Measurements from ENCODE around the gene MSGN1. TPM values are rescaled to one million over a fixed set of nuclear protein-coding genes. Genes with fewer than 3 reads are reported as not detected.

The MSGN1 gene
- total RNA-seq, 2 donors from 2014 or later: not detected

DNA sequence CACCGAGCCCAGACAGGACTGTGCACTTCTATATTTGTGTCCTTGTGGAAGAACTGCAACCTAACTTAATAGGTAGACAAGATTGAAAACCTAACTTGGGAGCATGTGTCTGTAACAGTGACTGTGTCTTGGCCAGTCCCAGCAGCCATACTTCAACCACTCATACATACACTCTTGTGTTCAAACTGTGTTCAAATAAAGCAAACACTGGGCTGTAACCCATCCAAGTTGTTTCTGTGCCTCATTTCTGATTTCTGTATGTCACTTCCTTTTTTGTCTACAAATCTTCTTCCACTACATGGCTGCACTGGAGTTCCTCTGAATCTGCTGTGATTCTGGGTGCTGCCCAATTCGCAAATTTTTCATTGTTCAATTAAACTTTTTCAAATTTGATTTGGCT is 31.0 kb downstream of the MSGN1 start:
- Histone ChIP-seq H3K4me3 (no peak overlapping the region), H3K9me3 (no peaks in the 10 kb centered on the region), H3K27me3 (replicated peaks; ENCODE audit: insufficient read depth) (no peaks in the 10 kb centered on the region), H3K36me3 (no peaks in the 10 kb centered on the region), H3K27ac (no peak overlapping the region), H3K4me1 (ENCODE audit: control insufficient read depth in 1 of 2, low read depth in 2 of 2) (no peaks in the 10 kb centered on the region)
- ATAC-seq (ENCODE audit: insufficient number of reproducible peaks, low FRiP score, low read depth): no peak
- TF ChIP-seq, protein P1, sequence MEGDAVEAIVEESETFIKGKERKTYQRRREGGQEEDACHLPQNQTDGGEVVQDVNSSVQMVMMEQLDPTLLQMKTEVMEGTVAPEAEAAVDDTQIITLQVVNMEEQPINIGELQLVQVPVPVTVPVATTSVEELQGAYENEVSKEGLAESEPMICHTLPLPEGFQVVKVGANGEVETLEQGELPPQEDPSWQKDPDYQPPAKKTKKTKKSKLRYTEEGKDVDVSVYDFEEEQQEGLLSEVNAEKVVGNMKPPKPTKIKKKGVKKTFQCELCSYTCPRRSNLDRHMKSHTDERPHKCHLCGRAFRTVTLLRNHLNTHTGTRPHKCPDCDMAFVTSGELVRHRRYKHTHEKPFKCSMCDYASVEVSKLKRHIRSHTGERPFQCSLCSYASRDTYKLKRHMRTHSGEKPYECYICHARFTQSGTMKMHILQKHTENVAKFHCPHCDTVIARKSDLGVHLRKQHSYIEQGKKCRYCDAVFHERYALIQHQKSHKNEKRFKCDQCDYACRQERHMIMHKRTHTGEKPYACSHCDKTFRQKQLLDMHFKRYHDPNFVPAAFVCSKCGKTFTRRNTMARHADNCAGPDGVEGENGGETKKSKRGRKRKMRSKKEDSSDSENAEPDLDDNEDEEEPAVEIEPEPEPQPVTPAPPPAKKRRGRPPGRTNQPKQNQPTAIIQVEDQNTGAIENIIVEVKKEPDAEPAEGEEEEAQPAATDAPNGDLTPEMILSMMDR (IDR thresholded peaks at IDR 0.05): no peak
- no peak for DNase-seq (ENCODE audit: low spot score)

DNA sequence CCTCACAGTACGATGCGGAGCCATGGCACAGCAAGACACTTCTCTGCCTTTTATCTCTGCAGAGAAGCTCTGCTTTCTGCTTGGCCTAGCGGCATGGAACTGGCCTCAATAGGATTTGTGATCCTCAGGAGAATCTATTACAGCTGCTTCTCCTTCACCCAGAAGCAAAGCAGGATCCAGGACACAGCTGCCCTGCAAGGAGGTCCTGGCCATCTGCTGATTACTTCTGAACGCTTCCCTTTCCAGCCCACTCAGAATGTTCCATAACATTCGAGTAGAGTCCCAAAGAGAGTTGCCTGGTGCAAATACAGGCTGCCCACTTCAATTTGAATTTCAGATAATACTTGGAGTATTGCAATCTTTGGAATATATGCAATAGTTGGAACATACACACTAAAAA is 33.0 kb downstream of the MSGN1 start:
- Histone ChIP-seq H3K9me3 (no peaks in the 10 kb centered on the region), H3K4me1 (ENCODE audit: control insufficient read depth in 1 of 2, low read depth in 2 of 2) (no peaks in the 10 kb centered on the region), H3K4me3 (no peak overlapping the region), H3K27me3 (replicated peaks; ENCODE audit: insufficient read depth) (no peaks in the 10 kb centered on the region), H3K27ac (no peak overlapping the region), H3K36me3 (no peaks in the 10 kb centered on the region)
- ATAC-seq (ENCODE audit: insufficient number of reproducible peaks, low FRiP score, low read depth) (no peak), DNase-seq (ENCODE audit: low spot score) (no peak)
- TF ChIP-seq, protein P1 (IDR thresholded peaks at IDR 0.05): no peak

DNA sequence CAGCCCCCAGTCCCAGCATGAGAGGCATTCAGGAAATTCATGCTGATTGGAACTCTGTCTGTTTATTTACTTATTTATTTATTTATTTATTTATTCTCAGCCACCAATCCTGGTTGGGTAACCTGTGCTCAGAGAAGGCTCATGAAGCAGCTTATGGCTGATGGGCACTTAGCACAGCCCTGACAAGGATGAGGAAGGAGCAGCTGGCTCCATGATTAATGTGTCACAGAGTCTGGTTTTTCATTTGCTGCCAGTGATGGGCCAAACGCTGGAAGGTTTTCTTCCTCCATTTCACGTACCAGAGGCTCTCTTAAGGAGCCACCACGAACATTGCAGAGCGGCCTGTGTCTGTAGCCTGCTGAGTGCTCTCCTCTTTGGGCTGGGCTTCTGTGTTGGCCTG is 33.9 kb downstream of the MSGN1 start:
- DNase-seq (ENCODE audit: low spot score) (no peak), ATAC-seq (ENCODE audit: insufficient number of reproducible peaks, low FRiP score, low read depth) (no peak)
- Histone ChIP-seq H3K36me3 (no peaks in the 10 kb centered on the region), H3K4me1 (ENCODE audit: control insufficient read depth in 1 of 2, low read depth in 2 of 2) (no peaks in the 10 kb centered on the region), H3K27me3 (replicated peaks; ENCODE audit: insufficient read depth) (no peaks in the 10 kb centered on the region), H3K9me3 (no peaks in the 10 kb centered on the region), H3K27ac (no peak overlapping the region), H3K4me3 (no peak overlapping the region)
- TF ChIP-seq, protein P1 (IDR thresholded peaks at IDR 0.05): no peak

DNA sequence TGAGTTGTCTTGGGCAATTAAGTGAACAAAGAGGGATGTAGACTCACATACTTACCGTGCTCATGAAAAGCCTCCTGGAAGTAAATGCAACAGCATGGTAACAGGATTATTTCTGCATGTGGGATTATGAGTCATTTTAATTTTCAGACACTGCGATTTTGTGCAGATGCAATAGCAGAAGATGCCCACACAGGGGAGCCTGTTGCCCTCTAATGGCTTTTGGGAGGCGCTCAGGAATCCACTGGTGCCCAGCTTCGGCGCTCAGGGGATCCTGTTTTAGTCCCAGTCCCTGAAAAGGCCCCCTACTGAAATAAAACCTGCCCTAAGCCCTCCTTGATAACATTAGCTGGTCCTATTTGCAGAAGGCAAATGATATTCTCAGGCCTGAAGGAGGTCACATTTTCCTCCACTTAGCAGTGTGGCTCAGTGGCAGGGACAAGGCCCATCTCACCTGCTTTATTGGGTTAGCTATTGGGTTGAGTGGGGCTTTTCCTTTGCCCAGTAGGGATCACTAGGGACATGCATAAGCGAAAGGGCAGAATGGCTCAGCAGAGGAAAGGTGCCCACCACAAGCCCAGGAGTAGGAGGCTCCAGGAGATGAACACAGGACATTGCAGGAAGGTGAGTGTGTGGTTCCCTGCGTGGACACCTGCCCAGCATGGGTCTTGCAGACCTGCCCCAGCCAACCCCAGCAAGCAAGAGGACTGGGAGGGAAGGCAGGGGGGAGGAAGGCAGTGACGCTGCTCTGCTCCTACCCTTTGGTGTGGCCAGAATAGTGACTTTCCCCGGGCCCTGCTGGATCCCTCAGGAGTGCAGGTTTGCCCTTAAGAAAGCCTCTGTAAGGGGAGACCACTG is 35.7 kb downstream of the MSGN1 start:
- H3K9me3 ChIP-seq: no peaks in the 10 kb centered on the region
- no peaks in the 10 kb centered on the region for H3K36me3 ChIP-seq
- no peaks in the 10 kb centered on the region for H3K4me1 ChIP-seq (ENCODE audit: control insufficient read depth in 1 of 2, low read depth in 2 of 2)
- H3K4me3 ChIP-seq: no peak overlapping the region
- no peaks in the 10 kb centered on the region for H3K27me3 ChIP-seq (replicated peaks; ENCODE audit: insufficient read depth)
- ATAC-seq (ENCODE audit: insufficient number of reproducible peaks, low FRiP score, low read depth): peak; percentile 66
- H3K27ac ChIP-seq: no peak overlapping the region
- no peak for DNase-seq (ENCODE audit: low spot score)
- TF ChIP-seq, protein P1 (IDR thresholded peaks at IDR 0.05): peak; percentile 91

DNA sequence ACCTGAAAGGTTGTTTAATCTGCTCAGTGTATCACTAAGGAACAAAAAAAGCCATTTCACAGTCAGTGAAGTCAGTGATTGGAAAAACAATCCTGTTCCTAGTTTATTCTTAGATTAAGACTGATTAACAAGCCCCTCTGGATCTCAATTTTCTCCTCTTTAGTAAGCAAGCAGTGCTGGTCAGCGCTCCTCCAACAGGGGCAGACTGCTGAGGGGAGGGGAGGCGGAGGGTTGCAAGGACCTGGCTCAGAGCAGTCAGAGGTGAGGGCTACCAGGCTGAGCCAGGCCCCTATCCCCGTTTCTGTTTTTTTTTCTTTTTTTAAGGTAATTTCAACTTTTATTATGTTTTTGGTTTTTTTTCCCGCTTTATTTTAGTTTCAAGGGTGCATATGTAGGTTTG is 37.5 kb downstream of the MSGN1 start:
- H3K4me3 ChIP-seq: no peak overlapping the region
- no peaks in the 10 kb centered on the region for H3K36me3 ChIP-seq
- DNase-seq (ENCODE audit: low spot score): no peak
- TF ChIP-seq, protein P1 (IDR thresholded peaks at IDR 0.05): no peak
- no peaks in the 10 kb centered on the region for H3K4me1 ChIP-seq (ENCODE audit: control insufficient read depth in 1 of 2, low read depth in 2 of 2)
- H3K9me3 ChIP-seq: no peaks in the 10 kb centered on the region
- no peaks in the 10 kb centered on the region for H3K27me3 ChIP-seq (replicated peaks; ENCODE audit: insufficient read depth)
- no peak for ATAC-seq (ENCODE audit: insufficient number of reproducible peaks, low FRiP score, low read depth)
- no peak overlapping the region for H3K27ac ChIP-seq
